B cell (primary cell): ENCODE data around the gene ZNF764.

Source experiments
- CTCF ChIP-seq: fragments of 200-600 bp; IDR thresholded peaks from one replicate; pipeline ENCODE4 v1.8.0; 2022; ENCODE audit warnings: antibody characterized with exemption, mild to moderate bottlenecking
- EZH2 ChIP-seq: IDR thresholded peaks from 2 replicates; pipeline ENCODE4 v1.6.1; 2012; ENCODE audit warnings: borderline replicate concordance, low read depth, mild to moderate bottlenecking, moderate library complexity, low read length; ENCODE audit not compliant: insufficient read depth, poor library complexity, severe bottlenecking

GRCh38 chr16:30530163-30531037 lies 27.8 kb downstream of the ZNF764 start:
- TF ChIP-seq CTCF (no peak), EZH2 (no peak)
